ENCODE data around the gene NEGR1. TPM values are rescaled to one million over a fixed set of nuclear protein-coding genes. Genes with fewer than 3 reads are reported as not detected.

NEGR1 gene
- total RNA-seq, 1 experiment from 2014 or later, result 4.1 TPM

GRCh38 chr1:71586030-71586429 is 696.3 kb downstream of the NEGR1 start:
- Mint-ChIP-seq H3K4me1 (ENCODE audit: insufficient read depth, unreplicated experiment) (no peaks in the 10 kb centered on the region), H3K27me3 (ENCODE audit: insufficient read depth, unreplicated experiment) (no peaks in the 10 kb centered on the region), H3K36me3 (ENCODE audit: insufficient read depth, unreplicated experiment) (no peaks in the 10 kb centered on the region), H3K9me3 (ENCODE audit: unreplicated experiment) (no peaks in the 10 kb centered on the region), H3K4me3 (ENCODE audit: unreplicated experiment) (no peak overlapping the region), H3K27ac (ENCODE audit: low read depth, unreplicated experiment) (no peak overlapping the region)
- CTCF ChIA-PET, result interaction anchor here (0.6 to 3.5 kb wide), 7 partner anchors 7 to 453 kb away, joined by 3 to 11 read pairs (median 4); no protein-coding TSS in a partner anchor
- no TSS peak for BruUV-seq (replicated peaks)
- intact Hi-C loops (cut with micrococcal nuclease), result loop anchor here (5.0 to 10.0 kb wide), 2 partner anchors 491 to 601 kb away; no protein-coding TSS in a partner anchor
- DNase-seq (ENCODE audit: unreplicated experiment), result no peak
- POLR2A ChIA-PET, result no interaction called here
- TF ChIP-seq CTCF (IDR thresholded peaks at IDR 0.05; ENCODE audit: unreplicated experiment), result no peak

- BruUV-seq (replicated peaks), result no TSS peak
- Mint-ChIP-seq H3K36me3 (ENCODE audit: insufficient read depth, unreplicated experiment) (no peaks in the 10 kb centered on the region), H3K27me3 (ENCODE audit: insufficient read depth, unreplicated experiment) (no peaks in the 10 kb centered on the region), H3K4me3 (ENCODE audit: unreplicated experiment) (no peak overlapping the region), H3K9me3 (ENCODE audit: unreplicated experiment) (no peaks in the 10 kb centered on the region), H3K27ac (ENCODE audit: low read depth, unreplicated experiment) (no peak overlapping the region), H3K4me1 (ENCODE audit: insufficient read depth, unreplicated experiment) (no peaks in the 10 kb centered on the region)
- POLR2A ChIA-PET, result interaction anchor here (0.7 kb wide), 1 partner anchor 452 kb away, joined by 4 read pairs; no protein-coding TSS in a partner anchor
- intact Hi-C loops (cut with micrococcal nuclease), result loop anchor here (10.0 kb wide), 1 partner anchor 489 kb away; no protein-coding TSS in a partner anchor
- TF ChIP-seq CTCF (IDR thresholded peaks at IDR 0.05; ENCODE audit: unreplicated experiment), result no peak
- CTCF ChIA-PET, result no interaction called here
- no peak for DNase-seq (ENCODE audit: unreplicated experiment)
Measured at GRCh38 chr1:71583756-71584155, 698.6 kb downstream of the NEGR1 start.

- intact Hi-C loops (cut with micrococcal nuclease), result loop anchor here (10.0 kb wide), 1 partner anchor 488 kb away; no protein-coding TSS in a partner anchor
- H3K27ac Mint-ChIP-seq (ENCODE audit: low read depth, unreplicated experiment), result no peak overlapping the region
- H3K9me3 Mint-ChIP-seq (ENCODE audit: unreplicated experiment), result no peaks in the 10 kb centered on the region
- no peaks in the 10 kb centered on the region for H3K27me3 Mint-ChIP-seq (ENCODE audit: insufficient read depth, unreplicated experiment)
- CTCF ChIA-PET, result no interaction called here
- POLR2A ChIA-PET, result no interaction called here
- BruUV-seq (replicated peaks), result no TSS peak
- no peak overlapping the region for H3K4me3 Mint-ChIP-seq (ENCODE audit: unreplicated experiment)
- no peak for TF ChIP-seq CTCF (IDR thresholded peaks at IDR 0.05; ENCODE audit: unreplicated experiment)
- no peaks in the 10 kb centered on the region for H3K36me3 Mint-ChIP-seq (ENCODE audit: insufficient read depth, unreplicated experiment)
- H3K4me1 Mint-ChIP-seq (ENCODE audit: insufficient read depth, unreplicated experiment), result no peaks in the 10 kb centered on the region
- no peak for DNase-seq (ENCODE audit: unreplicated experiment)
Measured at GRCh38 chr1:71582673-71583072, 699.7 kb downstream of the NEGR1 start.

- H3K4me3 Mint-ChIP-seq (ENCODE audit: unreplicated experiment), result no peak overlapping the region
- no peaks in the 10 kb centered on the region for H3K36me3 Mint-ChIP-seq (ENCODE audit: insufficient read depth, unreplicated experiment)
- no peak for DNase-seq (ENCODE audit: unreplicated experiment)
- ChIA-PET POLR2A (interaction anchor here (1.0 kb wide), 1 partner anchor 12 kb away, joined by 3 read pairs; no protein-coding TSS in a partner anchor), CTCF (interaction anchor here (2.9 kb wide), 1 partner anchor 9 kb away, joined by 8 read pairs; no protein-coding TSS in a partner anchor)
- intact Hi-C loops (cut with micrococcal nuclease), result no loop called here
- no peak overlapping the region for H3K27ac Mint-ChIP-seq (ENCODE audit: low read depth, unreplicated experiment)
- no peak for TF ChIP-seq CTCF (IDR thresholded peaks at IDR 0.05; ENCODE audit: unreplicated experiment)
- H3K27me3 Mint-ChIP-seq (ENCODE audit: insufficient read depth, unreplicated experiment), result no peaks in the 10 kb centered on the region
- no peaks in the 10 kb centered on the region for H3K4me1 Mint-ChIP-seq (ENCODE audit: insufficient read depth, unreplicated experiment)
- BruUV-seq (replicated peaks), result no TSS peak
- H3K9me3 Mint-ChIP-seq (ENCODE audit: unreplicated experiment), result no peaks in the 10 kb centered on the region
Measured at GRCh38 chr1:71577451-71578131, 704.7 kb downstream of the NEGR1 start.
